HepG2 (cell line): ENCODE measurements around the gene RAD51. TPM values are rescaled to one million over a fixed set of nuclear protein-coding genes. Genes with fewer than 3 reads are reported as not detected.

Source experiments
- ATAC-seq: fragments of 200-7000 bp; cut with Tn5 transposase; 3 replicates; pipeline ENCODE4 v1.9.1; 2020; ENCODE audit warnings: mild to moderate bottlenecking, moderate library complexity
- BruUV-seq: library from RNA; stranded (reverse); fragments of 400-500 nt; replicated peaks from 2 replicates; lab custom pipeline; 2021; lab: Mats Ljungman, UMichigan
- CTCF ChIA-PET: fragments of 300-600 bp; formaldehyde crosslinking; extraction: SDS; loops from one replicate; lab custom pipeline; 2021; ENCODE audit warnings: low total read pairs, inconsistent platforms, low intra/inter-chr PET ratio; lab: Yijun Ruan, JAX
- POLR2A ChIA-PET: fragments of 350-600 bp; sonication (Branson Sonifier 250); formaldehyde crosslinking; loops from one replicate; lab custom pipeline; 2020; ENCODE audit warnings: antibody characterized with exemption, inconsistent platforms; lab: Yijun Ruan, JAX
- DNase-seq: peaks from one replicate; pipeline ENCODE4 v3.0.0-alpha.2; 2015; ENCODE audit warnings: low spot score
- FAIRE-seq: peaks from 3 replicates; lab custom pipeline; 2011; peaks lifted over from hg19 to GRCh38; lab: Jason Lieb, UNC
- H2AFZ ChIP-seq: one replicate; pipeline ENCODE4 v1.6.1; 2011; ENCODE audit warnings: low read length, inconsistent platforms
- H3K27ac ChIP-seq: fragments of 300-600 bp; 3 replicates; pipeline ENCODE4 v1.8.0; 2011; ENCODE audit warnings: mixed run types, mild to moderate bottlenecking, mixed read lengths, low read length, inconsistent platforms; ENCODE audit not compliant: insufficient read depth; ENCODE audit errors: extremely low read length
- H3K27me3 ChIP-seq, 2 experiments: fragments of 200-600 bp in 1 of 2; 2 replicates in 1 of 2; 3 replicates in 1 of 2; pipeline versions ENCODE4 v1.6.0 to v1.8.0; 2011; ENCODE audit warnings: low read length in 2 of 2, mild to moderate bottlenecking in 2 of 2, moderate library complexity in 2 of 2, inconsistent platforms in 1 of 2; ENCODE audit not compliant: insufficient read depth in 2 of 2, control insufficient read depth in 1 of 2
- H3K36me3 ChIP-seq, 2 experiments: fragments of 200-600 bp in 1 of 2; replicated peaks in 1 of 2; 2 replicates in 1 of 2; 3 replicates in 1 of 2; pipeline versions ENCODE4 v1.5.1 to v1.8.0; 2011; ENCODE audit warnings: low read length in 2 of 2, inconsistent platforms in 1 of 2; ENCODE audit not compliant: insufficient read depth in 2 of 2, control insufficient read depth in 1 of 2
- H3K4me1 ChIP-seq: 2 replicates; pipeline ENCODE4 v1.5.1; 2012; ENCODE audit warnings: low read length, inconsistent platforms; ENCODE audit not compliant: insufficient read depth
- H3K4me2 ChIP-seq: 2 replicates; pipeline ENCODE4 v1.6.0; 2011; ENCODE audit warnings: low read depth, low read length, inconsistent platforms
- H3K4me3 ChIP-seq, 3 experiments: fragments of 200-600 bp in 1 of 3; sonication (generic), shearing (Covaris generic) in 1 of 3; replicated peaks in 1 of 3; 2 replicates each; pipeline ENCODE4 v1.5.1; 2011 to 2016; ENCODE audit warnings: low read length in 3 of 3, inconsistent platforms in 2 of 3, low read depth in 2 of 3, mild to moderate bottlenecking in 2 of 3, control low read depth in 1 of 3, mixed read lengths in 1 of 3; ENCODE audit not compliant: insufficient read depth in 1 of 3
- H3K79me2 ChIP-seq: one replicate; pipeline ENCODE4 v1.6.1; 2011; ENCODE audit warnings: low read length, inconsistent platforms; ENCODE audit not compliant: insufficient read depth
- H3K9ac ChIP-seq: 2 replicates; pipeline ENCODE4 v1.6.0; 2011; ENCODE audit warnings: mild to moderate bottlenecking, low read depth, low read length, inconsistent platforms; ENCODE audit not compliant: insufficient read depth
- H3K9me3 ChIP-seq: 2 replicates; pipeline ENCODE4 v1.5.1; 2012; ENCODE audit warnings: mild to moderate bottlenecking, low read length
- H4K20me1 ChIP-seq: 2 replicates; pipeline ENCODE4 v1.6.0; 2011; ENCODE audit warnings: inconsistent platforms, mild to moderate bottlenecking, low read length, moderate library complexity; ENCODE audit not compliant: insufficient read depth
- EP300 ChIP-seq, 3 experiments: sonication (generic) in 1 of 3; formaldehyde crosslinking in 1 of 3; IDR thresholded peaks; 2 replicates each; pipeline versions ENCODE4 v1.5.1 to v1.6.1; 2011 to 2020; ENCODE audit warnings: low read depth in 2 of 3, low read length in 2 of 3, borderline replicate concordance in 1 of 3, improper control_type of control experiment in 1 of 3, mild to moderate bottlenecking in 1 of 3, missing genetic modification reagents in 1 of 3, moderate library complexity in 1 of 3
- FLYWCH1 ChIP-seq: sonication (generic); formaldehyde crosslinking; IDR thresholded peaks from 2 replicates; pipeline ENCODE4 v1.8.1; 2023; ENCODE audit warnings: mild to moderate bottlenecking, missing genetic modification reagents
- HDAC1 ChIP-seq: sonication (generic); formaldehyde crosslinking; IDR thresholded peaks from 2 replicates; pipeline ENCODE4 v1.5.1; 2020; ENCODE audit warnings: mild to moderate bottlenecking, missing genetic modification reagents
- MEIS2 ChIP-seq: sonication (generic); formaldehyde crosslinking; IDR thresholded peaks from 2 replicates; pipeline ENCODE4 v1.9.0; 2021; ENCODE audit warnings: mild to moderate bottlenecking, missing genetic modification reagents
- NR1H2 ChIP-seq: sonication (generic); formaldehyde crosslinking; IDR thresholded peaks from 2 replicates; pipeline ENCODE4 v1.8.1; 2022; ENCODE audit warnings: low read depth, missing genetic modification reagents, borderline replicate concordance
- PHF21A ChIP-seq: sonication (generic); formaldehyde crosslinking; IDR thresholded peaks from 2 replicates; pipeline ENCODE4 v1.5.0; 2020; ENCODE audit warnings: mild to moderate bottlenecking, missing genetic modification reagents
- RFXANK ChIP-seq: IDR thresholded peaks from 2 replicates; pipeline ENCODE4 v1.6.1; 2016
- SAP130 ChIP-seq: IDR thresholded peaks from 2 replicates; pipeline ENCODE4 v1.6.1; 2016; ENCODE audit warnings: low read depth
- ZFP36L1 ChIP-seq: sonication (generic); formaldehyde crosslinking; IDR thresholded peaks from 2 replicates; pipeline ENCODE4 v1.8.0; 2022; ENCODE audit warnings: mild to moderate bottlenecking, missing genetic modification reagents, moderate library complexity
- ZFP37 ChIP-seq: sonication (generic); formaldehyde crosslinking; IDR thresholded peaks from 2 replicates; pipeline ENCODE4 v1.4.0; 2020; ENCODE audit warnings: missing genetic modification reagents, borderline replicate concordance
- ZMYM3 ChIP-seq: sonication (generic); formaldehyde crosslinking; IDR thresholded peaks from 2 replicates; pipeline ENCODE4 v1.5.1; 2020; ENCODE audit warnings: mild to moderate bottlenecking, missing genetic modification reagents
- ZNF275 ChIP-seq: sonication (generic); formaldehyde crosslinking; IDR thresholded peaks from 2 replicates; pipeline ENCODE4 v1.8.0; 2022; ENCODE audit warnings: missing genetic modification reagents, mild to moderate bottlenecking, inconsistent platforms, borderline replicate concordance
- ZNF558 ChIP-seq: sonication (generic); formaldehyde crosslinking; IDR thresholded peaks from 2 replicates; pipeline ENCODE4 v1.9.0; 2022; ENCODE audit warnings: mild to moderate bottlenecking, missing genetic modification reagents, borderline replicate concordance
- ZNF660 ChIP-seq: sonication (generic); formaldehyde crosslinking; IDR thresholded peaks from 2 replicates; pipeline ENCODE4 v1.5.1; 2020; ENCODE audit warnings: mild to moderate bottlenecking, low read depth, missing genetic modification reagents, borderline replicate concordance
- WGBS: methylation state at CpG from one replicate; pipeline ENCODE4 v1.1.6; 2017; ENCODE audit warnings: low lambda C conversion rate; 5-methylcytosine and 5-hydroxymethylcytosine counted together
- in situ Hi-C: cut with HindIII; loops from 2 replicates; pipeline ENCODE4 v1.10.0; 2017; ENCODE audit warnings: low pct_unique_long_range_greater_than_20kb; ENCODE audit not compliant: extremely low pct_ligation_motif_present
- intact Hi-C: fragments of 100-400 bp; cut with micrococcal nuclease; formaldehyde crosslinking; loops from one replicate; pipeline ENCODE4 v1.10.0; 2022; ENCODE audit not compliant: unreplicated experiment
- polyA plus RNA-seq, 8 experiments: library from polyadenylated mRNA; depleted of rRNA in 3 of 8; stranded (reverse) in 7 of 8; unstranded in 1 of 8; fragments of >200 nt; fragmentation: Illumina TruSeq in 4 of 8; extraction: Trizol in 4 of 8; gene quantifications; 2 replicates each; pipeline versions ENCODE4 v1.2.1 to v1.2.3, GENCODE V29; 2011 to 2016; ENCODE audit warnings: low read depth in 4 of 8, missing spikeins in 1 of 8, mixed read lengths in 1 of 8; ENCODE audit not compliant: insufficient read depth in 1 of 8
- total RNA-seq, 5 experiments: library from RNA; depleted of rRNA; stranded (reverse); fragments of >200 nt; fragmentation: Illumina TruSeq; extraction: Trizol; gene quantifications; 2 replicates each; pipeline ENCODE4 v1.2.3, GENCODE V29; 2016; ENCODE audit warnings: low read depth in 1 of 5

The RAD51 gene
- total and polyA plus RNA-seq, 2 of the 13 experiments (the other 11 are each of a cell fraction or from before 2014, with no cell fraction given), result 8.5 to 12.8 TPM

GRCh38 chr15:40756938-40757337 is 62.0 kb downstream of the RAD51 start:
- Histone ChIP-seq H3K4me3 (no peak overlapping the region), H4K20me1 (no peaks in the 10 kb centered on the region), H3K36me3 (peaks cover 2% of the 10 kb centered on the region in 2 experiments; a peak in 3 of 5 replicates), H3K27ac (peak overlapping the region; percentile 36), H3K4me2 (peak overlapping the region; percentile 39), H3K27me3 (no peaks in the 10 kb centered on the region), H3K9me3 (no peaks in the 10 kb centered on the region), H3K79me2 (peaks cover 23% of the 10 kb centered on the region), H3K4me1 (peaks cover 66% of the 10 kb centered on the region), H2AFZ (no peak overlapping the region), H3K9ac (no peak overlapping the region)
- POLR2A ChIA-PET, result interaction anchor here (1.3 kb wide), 1 partner anchor 51 kb away, joined by 3 read pairs; the partner anchor contains the start of gene DNAJC17
- ATAC-seq, result no peak
- BruUV-seq, result no TSS peak
- in situ Hi-C loops (no loop called here), intact Hi-C loops (loop anchor here (10.0 kb wide), 1 partner anchor 162 kb away; the partner anchor contains the start of gene KNL1)
- CTCF ChIA-PET, result no interaction called here
- FAIRE-seq, result no peak
- WGBS, result 28% methylated on average over 6 of the region's 6 CpGs
- TF ChIP-seq ZMYM3 (CRISPR knock-in tag), result no peak
- no peak for TF ChIP-seq NR1H2 (CRISPR knock-in tag)
- TF ChIP-seq HDAC1 (CRISPR knock-in tag), result no peak
- TF ChIP-seq FLYWCH1 (CRISPR knock-in tag), result no peak
- TF ChIP-seq MEIS2 (CRISPR knock-in tag), result no peak
- no peak for TF ChIP-seq PHF21A (CRISPR knock-in tag)
- no peak for TF ChIP-seq RFXANK (CRISPR knock-in tag)
- TF ChIP-seq SAP130, result no peak
- no peak for TF ChIP-seq ZNF660 (CRISPR knock-in tag)
- TF ChIP-seq ZNF275 (CRISPR knock-in tag), result no peak
- TF ChIP-seq ZNF558 (CRISPR knock-in tag), result no peak
- no peak for TF ChIP-seq EP300 (IDR thresholded peaks at IDR 0.05; ENCODE audit: low read depth in 2 of 2, low read length in 2 of 2)
- TF ChIP-seq EP300 (CRISPR knock-in tag; IDR thresholded peaks at IDR 0.05; ENCODE audit: borderline replicate concordance), result no peak
- TF ChIP-seq ZFP37, result no peak
- TF ChIP-seq ZFP36L1 (CRISPR knock-in tag), result no peak
- no peak for DNase-seq
